GM12873 (cell line): ENCODE data around the gene ATP2B1.

Source experiments
- TF ChIP-seq, protein P1 (sequence below): IDR thresholded peaks from 2 replicates; pipeline ENCODE4 v1.5.1; 2012; ENCODE audit warnings: low read depth, mild to moderate bottlenecking, moderate library complexity, low read length, control low read depth; ENCODE audit not compliant: insufficient read depth; ENCODE audit errors: missing control alignments

The ATP2B1 gene

DNA sequence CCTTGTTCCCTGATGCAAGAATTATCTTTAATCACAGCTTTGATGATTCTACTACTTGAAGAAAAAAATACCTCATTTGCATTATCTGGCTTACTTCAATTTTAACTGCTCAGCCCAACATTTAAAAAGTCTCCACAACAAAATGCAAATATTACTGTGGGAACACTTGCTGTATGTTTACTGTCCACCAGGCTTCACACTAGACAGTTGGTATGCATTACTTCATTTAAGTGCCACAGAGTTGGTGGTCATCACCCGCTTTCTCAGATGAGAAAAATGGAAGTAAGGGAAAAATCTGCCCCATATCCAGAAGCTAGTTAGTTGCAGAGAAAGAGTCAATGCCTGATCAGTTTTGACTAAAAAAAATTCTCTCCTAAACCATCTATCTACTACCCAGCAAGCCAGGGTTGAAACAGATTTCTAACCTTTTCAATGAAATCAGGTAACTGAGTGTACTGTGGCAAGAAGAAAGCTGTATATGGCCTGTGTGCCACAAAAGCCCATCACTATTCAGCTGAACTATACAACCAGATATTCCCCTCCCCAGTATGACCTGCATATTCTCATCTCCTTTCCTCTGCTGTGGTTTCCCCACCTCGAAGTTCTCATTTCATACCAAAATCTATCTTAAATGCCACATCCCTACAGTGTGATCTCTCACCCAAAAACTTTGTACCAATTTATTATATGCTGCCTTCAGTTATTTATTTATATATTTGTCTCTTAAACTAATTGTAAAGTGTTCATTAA is 90.3 kb downstream of the ATP2B1 start:
- TF ChIP-seq, protein P1, sequence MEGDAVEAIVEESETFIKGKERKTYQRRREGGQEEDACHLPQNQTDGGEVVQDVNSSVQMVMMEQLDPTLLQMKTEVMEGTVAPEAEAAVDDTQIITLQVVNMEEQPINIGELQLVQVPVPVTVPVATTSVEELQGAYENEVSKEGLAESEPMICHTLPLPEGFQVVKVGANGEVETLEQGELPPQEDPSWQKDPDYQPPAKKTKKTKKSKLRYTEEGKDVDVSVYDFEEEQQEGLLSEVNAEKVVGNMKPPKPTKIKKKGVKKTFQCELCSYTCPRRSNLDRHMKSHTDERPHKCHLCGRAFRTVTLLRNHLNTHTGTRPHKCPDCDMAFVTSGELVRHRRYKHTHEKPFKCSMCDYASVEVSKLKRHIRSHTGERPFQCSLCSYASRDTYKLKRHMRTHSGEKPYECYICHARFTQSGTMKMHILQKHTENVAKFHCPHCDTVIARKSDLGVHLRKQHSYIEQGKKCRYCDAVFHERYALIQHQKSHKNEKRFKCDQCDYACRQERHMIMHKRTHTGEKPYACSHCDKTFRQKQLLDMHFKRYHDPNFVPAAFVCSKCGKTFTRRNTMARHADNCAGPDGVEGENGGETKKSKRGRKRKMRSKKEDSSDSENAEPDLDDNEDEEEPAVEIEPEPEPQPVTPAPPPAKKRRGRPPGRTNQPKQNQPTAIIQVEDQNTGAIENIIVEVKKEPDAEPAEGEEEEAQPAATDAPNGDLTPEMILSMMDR: no peak

DNA sequence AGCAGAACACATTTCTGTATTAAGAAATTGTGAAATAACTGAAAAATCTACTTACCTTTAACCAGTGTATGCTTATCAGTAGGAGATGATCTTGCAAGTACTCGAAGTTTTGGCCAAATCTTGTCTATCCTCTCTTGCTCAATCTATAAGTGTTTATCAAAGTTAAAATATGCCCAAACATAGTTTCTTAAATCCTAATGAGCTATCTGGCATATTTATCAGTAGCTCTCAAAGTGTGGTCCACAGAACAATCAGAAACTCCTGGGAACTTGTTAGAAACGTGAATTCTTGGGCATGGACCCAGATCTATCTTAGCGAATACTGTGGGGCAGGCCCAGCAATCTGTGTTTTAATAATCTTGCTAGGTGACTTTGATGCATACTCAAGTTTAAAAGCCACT is 98.3 kb downstream of the ATP2B1 start:
- TF ChIP-seq, protein P1: no peak

DNA sequence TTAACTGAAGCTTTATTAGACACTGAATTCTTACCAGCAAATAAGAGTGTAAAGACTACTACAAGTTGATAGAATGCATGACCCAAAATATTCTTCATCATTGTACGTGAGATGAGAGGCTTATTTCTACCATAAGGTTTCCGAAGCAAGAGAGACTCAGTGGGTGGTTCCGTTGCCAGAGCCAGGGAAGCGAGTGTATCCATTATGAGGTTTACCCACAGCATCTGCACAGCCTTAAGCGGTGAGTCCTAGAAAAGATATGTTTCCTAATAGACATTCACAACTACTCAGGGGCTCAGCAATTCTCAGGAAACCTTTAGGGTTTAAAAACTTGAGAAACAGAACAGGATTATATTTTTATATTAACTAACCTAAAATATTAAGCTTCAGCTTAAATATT is 105.0 kb downstream of the ATP2B1 start:
- TF ChIP-seq, protein P1: no peak

DNA sequence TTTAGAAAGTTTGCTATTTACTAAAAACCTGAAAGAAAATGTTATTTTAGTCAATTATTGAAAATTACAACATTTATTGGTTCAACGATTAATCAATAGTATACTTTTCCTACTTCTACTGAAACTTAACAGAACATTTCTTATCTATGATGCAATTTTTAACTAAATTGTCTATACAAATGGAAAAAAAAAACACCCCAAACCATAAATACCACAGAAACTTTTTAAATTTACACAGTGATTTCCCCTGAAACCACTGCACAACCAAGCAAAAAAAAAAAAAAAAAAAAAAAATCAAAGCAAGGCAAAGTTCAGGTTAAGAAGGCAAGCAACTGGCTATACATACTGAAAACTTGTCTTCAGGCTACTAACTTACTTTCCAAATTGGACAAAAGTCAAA is 110.9 kb downstream of the ATP2B1 start:
- TF ChIP-seq, protein P1: no peak

DNA sequence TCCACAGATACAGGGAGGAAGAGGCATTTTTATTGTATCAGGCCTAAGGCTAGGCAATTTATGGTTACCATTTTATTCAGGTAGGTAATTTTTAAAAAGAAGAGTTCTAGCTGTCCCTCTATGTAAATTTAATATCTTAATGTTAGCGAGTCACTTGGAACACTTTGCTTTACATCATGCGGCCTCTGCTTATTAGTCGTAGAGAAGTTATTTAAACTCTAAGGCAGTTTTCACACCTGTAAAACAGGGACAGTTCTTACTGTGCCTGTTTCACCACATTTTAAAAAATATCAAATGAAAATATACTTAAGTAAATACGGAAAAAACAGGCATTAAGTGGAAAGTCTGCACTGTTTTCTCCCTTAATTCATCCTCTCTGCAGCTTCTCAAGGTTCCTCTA is 111.4 kb downstream of the ATP2B1 start:
- TF ChIP-seq, protein P1: no peak

DNA sequence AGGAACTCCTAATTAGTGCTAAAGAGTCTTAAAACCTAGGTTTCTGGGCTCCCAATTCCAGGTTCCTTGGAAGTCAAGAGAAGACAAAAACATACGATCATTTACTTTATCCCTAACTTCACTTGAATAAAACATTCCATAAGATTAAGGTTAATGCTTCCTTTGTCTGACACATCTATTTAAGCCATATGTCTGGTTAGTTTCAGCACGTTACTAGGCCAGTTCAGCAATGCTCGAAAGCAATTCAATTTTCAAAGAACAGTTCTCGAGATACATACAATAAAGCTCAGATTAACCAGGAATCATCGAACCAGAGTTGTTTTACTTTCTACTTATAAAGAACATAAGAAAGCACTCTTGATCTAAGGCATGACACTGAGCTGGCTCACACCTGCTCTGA is 114.8 kb downstream of the ATP2B1 start:
- TF ChIP-seq, protein P1: no peak

DNA sequence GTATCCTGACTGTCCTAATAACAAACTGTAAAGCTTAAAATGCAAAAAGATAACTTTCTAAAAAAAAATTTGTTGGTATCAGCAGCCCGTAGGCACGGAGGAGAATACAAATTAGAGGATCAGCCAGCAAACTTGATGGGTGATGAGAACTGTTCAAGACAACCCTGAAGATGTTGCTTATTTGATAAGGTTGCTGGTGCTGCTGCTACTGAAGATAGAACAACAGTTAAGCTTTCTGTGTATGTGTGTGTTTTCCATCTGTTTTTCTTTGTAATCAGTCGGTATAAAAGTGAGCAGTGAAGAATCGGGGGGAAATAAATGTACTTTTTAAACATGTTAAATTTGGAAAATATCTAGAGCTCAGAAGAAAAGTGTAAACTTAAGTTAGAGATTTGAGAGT is 115.4 kb downstream of the ATP2B1 start:
- TF ChIP-seq, protein P1: no peak
